Astrocyte (in vitro differentiated cells and primary cell): ENCODE data around the gene TLE7. TPM values are rescaled to one million over a fixed set of nuclear protein-coding genes. Genes with fewer than 3 reads are reported as not detected.

ENCODE experiments used
- DNase-seq: peaks from one replicate; pipeline ENCODE4 v3.0.0-alpha.2; 2010; ENCODE audit warnings: low read depth
- FAIRE-seq: peaks from 2 replicates; lab custom pipeline; 2011; peaks lifted over from hg19 to GRCh38; lab: Jason Lieb, UNC
- H2AFZ ChIP-seq: 2 replicates; pipeline ENCODE4 v1.6.0; 2012; ENCODE audit warnings: low read depth, low read length, inconsistent platforms
- H3K27ac ChIP-seq: 2 replicates; pipeline ENCODE4 v1.5.1; 2011; ENCODE audit warnings: low read depth, low read length, inconsistent platforms
- H3K27me3 ChIP-seq: 2 replicates; pipeline ENCODE4 v1.6.0; 2011; ENCODE audit warnings: low read length, inconsistent platforms; ENCODE audit not compliant: insufficient read depth
- H3K36me3 ChIP-seq: 2 replicates; pipeline ENCODE4 v1.5.1; 2011; ENCODE audit warnings: low read length, inconsistent platforms; ENCODE audit not compliant: insufficient read depth
- H3K4me1 ChIP-seq: 2 replicates; pipeline ENCODE4 v1.5.1; 2011; ENCODE audit warnings: low read length, inconsistent platforms; ENCODE audit not compliant: insufficient read depth
- H3K4me2 ChIP-seq: 2 replicates; pipeline ENCODE4 v1.6.0; 2012; ENCODE audit warnings: low read length, inconsistent platforms
- H3K4me3 ChIP-seq: 2 replicates; pipeline ENCODE4 v1.5.1; 2011; ENCODE audit warnings: low read depth, mild to moderate bottlenecking, low read length, inconsistent platforms; ENCODE audit not compliant: insufficient read depth
- H3K79me2 ChIP-seq: 2 replicates; pipeline ENCODE4 v1.6.0; 2012; ENCODE audit warnings: mild to moderate bottlenecking, low read length, inconsistent platforms; ENCODE audit not compliant: insufficient read depth
- H3K9ac ChIP-seq: 2 replicates; pipeline ENCODE4 v1.6.0; 2012; ENCODE audit warnings: mild to moderate bottlenecking, low read length, inconsistent platforms
- H3K9me3 ChIP-seq: 2 replicates; pipeline ENCODE4 v1.5.1; 2012; ENCODE audit warnings: low read depth, mild to moderate bottlenecking, low read length, inconsistent platforms; ENCODE audit not compliant: insufficient read depth
- H4K20me1 ChIP-seq: 2 replicates; pipeline ENCODE4 v1.6.0; 2012; ENCODE audit warnings: low read length, inconsistent platforms; ENCODE audit not compliant: insufficient read depth
- H3K27ac Mint-ChIP-seq: one replicate; pipeline ENCODE4 v1.8.0; 2021; ENCODE audit warnings: mild to moderate bottlenecking, mixed read lengths; ENCODE audit not compliant: unreplicated experiment
- H3K27me3 Mint-ChIP-seq: one replicate; pipeline ENCODE4 v1.8.0; 2021; ENCODE audit warnings: low read depth, mixed read lengths; ENCODE audit not compliant: unreplicated experiment
- H3K36me3 Mint-ChIP-seq: one replicate; pipeline ENCODE4 v1.8.0; 2021; ENCODE audit warnings: low read depth, mixed read lengths; ENCODE audit not compliant: unreplicated experiment
- H3K4me1 Mint-ChIP-seq: one replicate; pipeline ENCODE4 v1.8.0; 2021; ENCODE audit warnings: low read depth, mixed read lengths; ENCODE audit not compliant: unreplicated experiment
- H3K4me3 Mint-ChIP-seq: one replicate; pipeline ENCODE4 v1.8.0; 2021; ENCODE audit warnings: mild to moderate bottlenecking, moderate library complexity, mixed read lengths; ENCODE audit not compliant: unreplicated experiment
- H3K9me3 Mint-ChIP-seq: one replicate; pipeline ENCODE4 v1.8.0; 2021; ENCODE audit warnings: mild to moderate bottlenecking, mixed read lengths; ENCODE audit not compliant: unreplicated experiment
- CTCF ChIP-seq: IDR thresholded peaks from 2 replicates; pipeline ENCODE4 v1.5.1; 2011; ENCODE audit warnings: low read depth, mild to moderate bottlenecking, inconsistent platforms, low read length, moderate library complexity; ENCODE audit not compliant: insufficient read depth
- EZH2 ChIP-seq: IDR thresholded peaks from 2 replicates; pipeline ENCODE4 v1.6.1; 2012; ENCODE audit warnings: mild to moderate bottlenecking, low read length, inconsistent platforms; ENCODE audit not compliant: insufficient read depth
- total RNA-seq: library from RNA; stranded (reverse); gene quantifications from 2 replicates; pipeline ENCODE4 v1.2.1, GENCODE V29; 2021

Gene TLE7
- total RNA-seq, 1 donor from 2014 or later = not detected

DNA sequence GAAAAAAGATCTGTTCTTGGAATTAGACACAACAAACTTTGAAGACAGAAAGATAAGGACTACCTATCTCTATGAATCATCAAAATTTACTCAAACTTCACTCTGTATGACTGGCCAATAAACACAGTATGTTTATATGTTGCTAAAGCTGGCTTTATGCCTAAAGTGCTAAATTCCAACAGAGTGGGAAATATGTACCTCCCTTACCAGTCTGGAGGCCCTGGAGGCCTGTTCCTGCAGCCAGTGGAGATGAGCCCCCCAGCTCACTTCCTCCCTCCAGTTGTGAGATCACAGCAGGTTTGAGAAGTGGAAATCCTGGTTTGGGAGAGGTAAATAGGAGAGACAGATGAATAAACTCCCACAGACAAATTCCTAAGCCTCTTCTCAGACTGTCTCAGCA lies 11.2 kb upstream of the TLE7 start:
- Mint-ChIP-seq H3K4me3 (no peak overlapping the region), H3K36me3 (peaks cover 83% of the 10 kb centered on the region), H3K27me3 (no peaks in the 10 kb centered on the region), H3K27ac (no peak overlapping the region), H3K4me1 (no peaks in the 10 kb centered on the region), H3K9me3 (peaks cover 63% of the 10 kb centered on the region)
- FAIRE-seq = no peak
- no peak overlapping the region for H3K9ac ChIP-seq
- H3K36me3 ChIP-seq = peaks cover 59% of the 10 kb centered on the region
- no peaks in the 10 kb centered on the region for H4K20me1 ChIP-seq
- H3K4me1 ChIP-seq = no peaks in the 10 kb centered on the region
- no peak for DNase-seq
- no peaks in the 10 kb centered on the region for H3K27me3 ChIP-seq
- H2AFZ ChIP-seq = no peak overlapping the region
- no peak overlapping the region for H3K4me3 ChIP-seq
- peaks cover 4% of the 10 kb centered on the region for H3K79me2 ChIP-seq
- TF ChIP-seq CTCF = no peak
- TF ChIP-seq EZH2 = no peak
- H3K27ac ChIP-seq = no peak overlapping the region
- H3K4me2 ChIP-seq = no peak overlapping the region
- H3K9me3 ChIP-seq = peaks cover 30% of the 10 kb centered on the region

DNA sequence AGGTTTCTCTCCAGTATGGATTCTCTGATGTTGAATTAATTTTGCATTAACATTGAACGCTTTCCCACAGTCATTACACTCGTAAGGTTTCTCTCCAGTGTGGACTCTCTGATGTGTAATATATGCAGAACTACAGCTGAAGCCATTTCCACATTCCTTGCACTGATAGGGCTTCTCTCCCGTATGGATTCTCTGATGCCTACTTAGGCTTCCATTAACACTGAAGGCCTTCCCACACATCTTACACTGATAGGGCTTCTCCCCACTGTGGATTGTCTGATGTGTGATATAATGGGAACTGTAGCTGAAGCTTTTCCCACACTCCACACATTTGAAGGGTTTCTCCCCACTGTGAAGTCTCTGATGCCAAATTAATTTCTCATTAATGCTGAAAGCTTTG lies 7.2 kb upstream of the TLE7 start:
- H3K36me3 ChIP-seq = peaks cover 53% of the 10 kb centered on the region
- no peak overlapping the region for H3K4me3 ChIP-seq
- H3K4me3 Mint-ChIP-seq = no peak overlapping the region
- no peaks in the 10 kb centered on the region for H3K79me2 ChIP-seq
- H3K27me3 ChIP-seq = no peaks in the 10 kb centered on the region
- FAIRE-seq (no peak), DNase-seq (no peak)
- no peaks in the 10 kb centered on the region for H3K4me1 ChIP-seq
- H3K9me3 Mint-ChIP-seq = peaks cover 76% of the 10 kb centered on the region
- H4K20me1 ChIP-seq = no peaks in the 10 kb centered on the region
- H3K27ac ChIP-seq = no peak overlapping the region
- H3K27me3 Mint-ChIP-seq = no peaks in the 10 kb centered on the region
- peaks cover 75% of the 10 kb centered on the region for H3K36me3 Mint-ChIP-seq
- TF ChIP-seq EZH2 (no peak), CTCF (no peak)
- no peak overlapping the region for H3K27ac Mint-ChIP-seq
- peaks cover 51% of the 10 kb centered on the region for H3K9me3 ChIP-seq
- no peak overlapping the region for H2AFZ ChIP-seq
- no peak overlapping the region for H3K9ac ChIP-seq
- no peak overlapping the region for H3K4me2 ChIP-seq
- H3K4me1 Mint-ChIP-seq = no peaks in the 10 kb centered on the region

DNA sequence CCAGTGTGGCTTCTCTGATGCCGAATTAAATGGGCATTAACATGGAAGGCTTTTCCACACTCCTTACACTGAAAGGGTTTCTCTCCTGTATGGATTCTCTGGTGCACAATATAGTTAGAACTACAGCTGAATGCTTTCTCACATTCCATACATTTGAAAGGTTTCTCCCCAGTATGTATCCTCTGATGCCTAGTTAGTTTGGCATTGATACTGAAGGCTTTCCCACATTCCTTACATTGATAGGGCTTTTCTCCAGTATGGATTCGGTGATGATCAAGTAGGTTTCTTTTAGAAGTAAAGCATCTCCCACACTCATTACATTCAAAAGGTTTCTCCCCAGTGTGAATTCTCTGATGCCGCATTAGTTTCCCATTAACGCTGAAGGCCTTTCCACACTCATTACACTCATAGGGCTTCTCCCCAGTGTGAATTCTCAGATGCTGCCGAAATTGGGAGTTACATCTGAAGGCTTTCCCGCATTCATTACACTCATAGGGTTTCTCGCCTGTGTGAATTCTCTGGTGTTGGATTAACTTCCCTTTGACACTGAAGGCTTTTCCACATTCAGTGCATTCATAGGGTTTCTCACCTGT lies 6.5 kb upstream of the TLE7 start:
- Histone ChIP-seq H3K36me3 (peaks cover 50% of the 10 kb centered on the region), H3K27ac (no peak overlapping the region), H3K4me1 (no peaks in the 10 kb centered on the region), H3K9me3 (peaks cover 53% of the 10 kb centered on the region), H3K79me2 (no peaks in the 10 kb centered on the region), H2AFZ (no peak overlapping the region), H3K4me2 (no peak overlapping the region), H4K20me1 (no peaks in the 10 kb centered on the region), H3K9ac (no peak overlapping the region), H3K27me3 (no peaks in the 10 kb centered on the region), H3K4me3 (peak overlapping the region; percentile 20)
- Mint-ChIP-seq H3K4me1 (no peaks in the 10 kb centered on the region), H3K4me3 (no peak overlapping the region), H3K27me3 (no peaks in the 10 kb centered on the region), H3K27ac (no peak overlapping the region), H3K9me3 (peaks cover 75% of the 10 kb centered on the region), H3K36me3 (peaks cover 69% of the 10 kb centered on the region)
- TF ChIP-seq EZH2 (no peak), CTCF (no peak)
- DNase-seq (no peak), FAIRE-seq (no peak)
